ENCODE results near the gene LSM4.

Gene LSM4

DNA sequence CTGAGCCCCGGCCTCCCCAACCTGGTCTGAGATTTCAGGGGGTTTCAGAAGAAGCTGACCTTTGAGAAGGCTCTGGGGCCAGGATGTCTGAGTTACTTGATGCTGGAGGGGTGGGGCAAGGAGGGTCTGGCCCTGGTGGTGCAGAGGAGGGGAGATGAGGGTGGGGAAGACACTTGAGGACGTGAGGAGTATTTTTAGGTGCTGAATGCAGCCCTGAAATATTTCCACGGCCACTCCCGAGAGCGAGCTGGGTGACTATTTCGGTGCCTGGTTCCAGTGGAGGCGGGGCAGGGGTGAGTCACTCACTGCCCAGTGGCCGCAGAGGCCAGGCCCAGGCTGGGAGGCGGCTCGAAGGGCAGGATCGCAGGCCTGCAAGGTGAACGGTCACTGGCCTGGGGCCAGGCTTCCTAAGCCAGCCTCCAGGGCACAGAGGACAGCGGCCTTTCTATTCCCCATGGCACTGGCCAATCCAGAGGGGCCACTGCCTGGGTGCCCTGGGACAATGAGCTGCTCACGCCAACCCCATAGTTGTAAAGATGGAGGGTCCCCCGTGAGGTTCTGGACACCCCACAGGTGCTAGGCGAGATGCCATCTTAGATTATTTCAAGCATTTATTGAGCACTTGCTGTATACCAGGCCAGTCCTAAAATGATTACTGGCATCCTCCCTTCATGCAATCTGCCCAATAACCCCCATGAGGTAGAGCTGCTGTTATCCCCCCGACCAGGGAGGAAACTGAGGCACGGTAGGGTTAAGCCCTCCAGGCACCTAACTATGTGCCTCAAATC lies 21.8 kb downstream of the LSM4 start:
- Mint-ChIP-seq H3K4me1 (ENCODE audit: low read depth) (peaks cover 33% of the 10 kb centered on the region), H3K9me3 (no peaks in the 10 kb centered on the region), H3K4me3 (peak overlapping the region; percentile 50)

DNA sequence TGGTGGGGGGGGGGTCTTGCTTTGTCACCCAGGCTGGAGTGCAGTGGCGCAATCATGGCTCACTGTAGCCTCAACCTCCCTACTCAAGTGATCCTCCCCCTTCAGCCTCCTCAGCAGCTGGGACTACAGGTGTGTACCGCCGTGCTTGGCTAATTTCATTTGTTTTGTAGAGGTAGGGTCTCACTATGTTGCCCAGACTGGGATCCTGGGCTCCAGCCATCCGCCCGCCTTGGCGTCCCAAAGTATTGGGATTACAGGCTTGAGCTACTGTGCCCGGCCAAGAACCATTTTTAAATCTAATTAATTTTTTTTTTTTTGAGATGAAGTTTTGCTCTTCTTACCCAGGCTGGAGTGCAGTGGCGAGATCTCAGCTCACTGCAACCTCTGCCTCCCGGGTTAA lies 23.2 kb downstream of the LSM4 start:
- Mint-ChIP-seq H3K4me1 (ENCODE audit: low read depth) (peaks cover 35% of the 10 kb centered on the region), H3K4me3 (no peak overlapping the region), H3K27me3 (ENCODE audit: low read depth) (no peaks in the 10 kb centered on the region), H3K36me3 (ENCODE audit: low read depth) (peaks cover 31% of the 10 kb centered on the region), H3K27ac (peak overlapping the region; percentile 36), H3K9me3 (no peaks in the 10 kb centered on the region)
- no peak for DNase-seq (ENCODE audit: low spot score)

More for the DNA sequence above, 21.8 kb downstream of the LSM4 start:
- H3K36me3 Mint-ChIP-seq (ENCODE audit: low read depth), result peaks cover 25% of the 10 kb centered on the region
- no peak for DNase-seq (ENCODE audit: low spot score)
- no peak overlapping the region for H3K27ac Mint-ChIP-seq
- H3K27me3 Mint-ChIP-seq (ENCODE audit: low read depth), result no peaks in the 10 kb centered on the region

DNA sequence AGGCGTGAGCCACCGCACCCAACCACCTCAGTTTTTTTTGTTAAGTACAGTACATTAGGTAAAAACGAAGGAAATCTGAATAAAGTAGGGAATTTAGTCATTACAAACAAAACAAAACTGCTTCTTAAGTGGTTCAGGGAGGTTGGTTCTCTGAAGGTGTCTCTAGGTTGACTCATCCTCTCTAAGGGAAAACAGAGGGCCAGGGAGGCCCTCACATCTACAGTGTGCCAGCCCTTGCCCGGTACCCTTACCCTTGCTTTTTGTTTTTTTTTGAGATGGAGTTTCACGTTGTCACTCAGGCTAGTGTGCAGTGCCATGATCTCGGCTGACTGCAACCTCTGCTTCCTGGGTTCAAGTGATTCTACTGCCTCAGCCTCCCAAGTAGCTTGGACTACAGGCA lies 24.3 kb downstream of the LSM4 start:
- peak overlapping the region; percentile 58 for H3K27ac Mint-ChIP-seq
- H3K4me1 Mint-ChIP-seq (ENCODE audit: low read depth), result peaks cover 39% of the 10 kb centered on the region
- no peak overlapping the region for H3K4me3 Mint-ChIP-seq
- H3K36me3 Mint-ChIP-seq (ENCODE audit: low read depth), result peaks cover 31% of the 10 kb centered on the region
- no peaks in the 10 kb centered on the region for H3K9me3 Mint-ChIP-seq
- no peaks in the 10 kb centered on the region for H3K27me3 Mint-ChIP-seq (ENCODE audit: low read depth)
- no peak for DNase-seq (ENCODE audit: low spot score)

DNA sequence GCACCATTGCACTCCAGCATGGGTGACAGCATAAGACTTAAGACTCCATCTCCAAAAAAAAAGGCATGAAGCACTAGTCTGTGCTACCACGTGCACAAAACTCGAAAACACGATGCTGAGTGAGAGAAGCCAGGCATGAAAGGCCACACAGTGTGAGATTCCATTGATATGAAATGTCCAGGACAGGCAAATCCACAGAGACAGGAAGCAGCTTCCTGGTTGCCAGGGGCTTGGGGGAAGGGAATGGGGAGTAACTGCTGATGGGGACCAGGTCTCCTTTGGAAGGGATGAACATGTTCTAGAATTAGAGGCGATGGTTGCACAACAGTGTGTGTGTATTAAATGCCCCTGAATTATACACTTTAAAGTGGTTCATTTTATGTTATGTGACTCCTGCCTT lies 25.6 kb downstream of the LSM4 start:
- Mint-ChIP-seq H3K9me3 (no peaks in the 10 kb centered on the region), H3K27me3 (ENCODE audit: low read depth) (no peaks in the 10 kb centered on the region), H3K4me3 (no peak overlapping the region), H3K4me1 (ENCODE audit: low read depth) (peaks cover 41% of the 10 kb centered on the region), H3K36me3 (ENCODE audit: low read depth) (peaks cover 28% of the 10 kb centered on the region), H3K27ac (peak overlapping the region; percentile 54)
- no peak for DNase-seq (ENCODE audit: low spot score)

DNA sequence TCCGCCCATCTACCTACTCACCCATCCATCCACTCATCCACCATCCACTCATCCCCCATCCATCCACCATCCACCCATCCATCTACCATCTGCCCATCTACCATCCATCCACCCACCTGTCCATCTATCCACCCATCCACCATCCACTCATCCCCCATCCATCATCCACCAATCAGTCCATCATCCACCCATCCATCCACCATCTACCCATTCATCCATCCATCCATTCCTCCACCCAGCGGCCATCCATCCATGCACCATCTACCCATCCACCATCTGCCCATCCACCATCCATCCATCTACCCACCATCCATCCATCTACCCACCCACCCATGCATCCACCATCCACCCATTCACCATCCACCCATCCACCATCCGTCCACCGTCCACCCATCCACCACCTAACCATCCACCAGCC lies 27.8 kb downstream of the LSM4 start:
- H3K27me3 Mint-ChIP-seq (ENCODE audit: low read depth), result no peaks in the 10 kb centered on the region
- no peak for DNase-seq (ENCODE audit: low spot score)
- H3K9me3 Mint-ChIP-seq, result no peaks in the 10 kb centered on the region
- H3K36me3 Mint-ChIP-seq (ENCODE audit: low read depth), result peaks cover 30% of the 10 kb centered on the region
- H3K27ac Mint-ChIP-seq, result peak overlapping the region; percentile 94
- H3K4me1 Mint-ChIP-seq (ENCODE audit: low read depth), result peaks cover 48% of the 10 kb centered on the region
- H3K4me3 Mint-ChIP-seq, result peak overlapping the region; percentile 94

DNA sequence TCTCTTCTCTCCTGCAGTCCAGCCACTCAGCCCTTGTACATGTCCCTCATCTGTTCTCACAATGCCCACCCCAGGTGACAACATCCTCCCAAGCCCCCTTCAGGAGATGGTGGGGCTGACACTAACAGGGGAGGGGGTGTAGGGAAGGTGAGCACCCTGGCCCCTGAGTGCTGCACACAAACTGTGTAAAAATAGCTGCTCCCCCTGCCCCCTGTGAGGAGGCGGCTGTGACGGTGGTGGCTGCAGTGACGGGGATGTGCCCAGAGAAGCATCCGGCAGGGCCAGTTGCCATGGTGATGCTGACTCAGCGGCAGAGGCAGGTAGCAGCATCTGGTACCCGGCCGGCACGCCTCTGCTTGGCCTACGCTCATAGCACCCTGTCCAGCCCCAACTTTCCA lies 28.4 kb downstream of the LSM4 start:
- H3K27me3 Mint-ChIP-seq (ENCODE audit: low read depth), result no peaks in the 10 kb centered on the region
- peaks cover 30% of the 10 kb centered on the region for H3K36me3 Mint-ChIP-seq (ENCODE audit: low read depth)
- peaks cover 52% of the 10 kb centered on the region for H3K4me1 Mint-ChIP-seq (ENCODE audit: low read depth)
- no peaks in the 10 kb centered on the region for H3K9me3 Mint-ChIP-seq
- DNase-seq (ENCODE audit: low spot score), result peak; percentile 90
- H3K4me3 Mint-ChIP-seq, result peak overlapping the region; percentile 94
- peak overlapping the region; percentile 94 for H3K27ac Mint-ChIP-seq

DNA sequence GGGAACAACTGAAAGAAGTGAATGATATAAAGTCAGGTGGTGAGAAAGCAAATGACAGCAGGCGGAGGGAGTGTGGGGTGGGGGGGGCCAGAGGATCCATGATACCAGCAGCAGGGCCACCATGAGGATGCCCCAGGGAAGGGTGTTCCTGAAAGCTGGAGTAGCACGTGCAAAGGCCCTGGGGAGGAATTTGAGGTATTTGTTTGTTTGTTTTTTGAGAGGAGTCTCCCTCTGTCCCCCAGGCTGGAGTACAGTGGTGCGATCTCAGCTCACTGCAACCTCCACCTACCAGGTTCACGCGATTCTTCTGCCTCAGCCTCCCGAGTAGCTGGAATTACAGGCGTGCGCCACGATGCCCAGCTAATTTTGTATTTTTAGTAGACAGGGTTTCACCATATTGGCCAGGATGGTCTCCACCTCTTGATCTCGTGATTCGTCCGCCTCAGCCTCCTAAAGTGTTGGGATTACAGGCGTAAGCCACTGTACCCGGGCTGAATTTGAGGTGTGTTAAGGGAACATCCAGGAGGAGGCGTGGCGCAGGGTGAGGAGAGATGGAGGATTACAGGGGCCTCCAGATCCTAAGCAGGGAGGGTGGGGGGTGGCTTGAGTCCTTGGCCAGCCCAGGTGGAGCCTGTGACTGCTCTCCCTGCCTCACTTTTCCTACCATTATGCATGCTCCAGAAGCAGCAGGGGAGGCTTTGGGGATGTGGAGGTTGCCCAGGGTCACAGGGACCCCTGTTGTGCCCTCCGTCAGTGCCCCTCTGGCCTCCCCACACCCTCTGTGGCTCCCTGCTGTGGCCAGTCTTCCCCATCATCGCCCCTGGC lies 29.0 kb downstream of the LSM4 start:
- Mint-ChIP-seq H3K27ac (peak overlapping the region; percentile 94), H3K4me1 (ENCODE audit: low read depth) (peaks cover 50% of the 10 kb centered on the region), H3K4me3 (peak overlapping the region; percentile 94), H3K27me3 (ENCODE audit: low read depth) (no peaks in the 10 kb centered on the region), H3K36me3 (ENCODE audit: low read depth) (peaks cover 26% of the 10 kb centered on the region), H3K9me3 (no peaks in the 10 kb centered on the region)
- DNase-seq (ENCODE audit: low spot score), result no peak

DNA sequence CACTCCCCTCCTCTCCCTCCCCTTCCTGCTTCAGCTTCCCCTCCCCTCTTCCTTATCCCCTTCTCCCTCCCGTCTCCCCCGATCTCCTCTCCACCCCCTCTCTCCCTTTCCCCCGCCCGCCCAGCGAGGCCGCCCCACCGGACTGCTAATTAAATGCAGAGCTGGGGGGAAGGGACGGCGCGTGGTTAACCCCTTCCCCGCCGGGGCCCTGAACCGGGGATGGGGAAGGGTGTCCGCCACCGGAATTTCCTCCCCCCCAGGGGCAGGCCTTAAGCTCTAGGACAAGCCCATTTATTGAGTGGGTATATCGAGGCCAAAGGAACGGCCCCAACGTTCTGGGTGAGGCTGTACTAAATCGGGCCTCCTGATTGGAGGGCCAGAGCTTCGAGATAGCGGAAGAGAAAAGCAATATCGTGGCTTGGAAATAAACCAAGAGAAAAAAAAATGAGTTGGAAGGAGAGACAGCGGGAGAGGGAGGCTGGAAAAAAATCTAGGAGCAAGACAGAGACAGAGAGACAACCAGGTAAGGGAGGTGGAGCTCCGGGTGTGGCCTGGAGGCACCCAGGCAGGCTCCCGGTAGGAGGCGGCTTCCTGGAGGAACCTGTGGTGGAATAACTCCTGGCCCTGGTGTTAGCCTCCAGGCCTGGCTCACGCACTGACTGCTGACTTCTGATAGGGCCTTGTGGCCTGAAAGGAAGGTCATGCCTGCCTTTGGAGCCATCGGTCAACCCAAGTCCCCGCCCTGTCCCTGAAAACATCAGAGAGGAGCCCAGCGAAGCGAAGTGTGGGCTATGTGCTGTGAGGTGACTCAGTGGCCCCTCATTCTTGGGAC lies 29.9 kb downstream of the LSM4 start:
- DNase-seq (ENCODE audit: low spot score), result peak; percentile 81
- Mint-ChIP-seq H3K4me3 (peak overlapping the region; percentile 94), H3K4me1 (ENCODE audit: low read depth) (peaks cover 51% of the 10 kb centered on the region), H3K27ac (peak overlapping the region; percentile 94), H3K27me3 (ENCODE audit: low read depth) (no peaks in the 10 kb centered on the region), H3K9me3 (no peaks in the 10 kb centered on the region), H3K36me3 (ENCODE audit: low read depth) (peaks cover 24% of the 10 kb centered on the region)

DNA sequence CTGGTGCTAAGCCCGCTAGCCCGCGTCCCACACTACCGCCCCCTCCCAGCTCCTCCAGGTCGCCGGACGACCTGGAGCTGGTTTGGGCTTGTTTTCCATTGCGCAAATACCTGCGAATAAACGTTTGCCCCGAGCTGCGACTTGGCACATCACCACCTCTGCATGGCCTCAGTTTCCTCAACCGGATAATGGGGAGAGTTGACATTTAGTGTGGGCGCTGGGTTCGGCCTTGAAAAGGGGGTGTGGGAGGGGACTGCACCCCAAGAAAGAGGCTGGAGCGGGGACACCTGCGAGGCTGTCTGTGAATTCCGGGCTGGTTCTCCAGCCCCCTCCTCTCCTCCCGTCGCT lies 30.4 kb downstream of the LSM4 start:
- peaks cover 24% of the 10 kb centered on the region for H3K36me3 Mint-ChIP-seq (ENCODE audit: low read depth)
- peaks cover 51% of the 10 kb centered on the region for H3K4me1 Mint-ChIP-seq (ENCODE audit: low read depth)
- peak overlapping the region; percentile 94 for H3K4me3 Mint-ChIP-seq
- H3K27ac Mint-ChIP-seq, result peak overlapping the region; percentile 94
- no peaks in the 10 kb centered on the region for H3K9me3 Mint-ChIP-seq
- H3K27me3 Mint-ChIP-seq (ENCODE audit: low read depth), result no peaks in the 10 kb centered on the region
- DNase-seq (ENCODE audit: low spot score), result peak; percentile 77

DNA sequence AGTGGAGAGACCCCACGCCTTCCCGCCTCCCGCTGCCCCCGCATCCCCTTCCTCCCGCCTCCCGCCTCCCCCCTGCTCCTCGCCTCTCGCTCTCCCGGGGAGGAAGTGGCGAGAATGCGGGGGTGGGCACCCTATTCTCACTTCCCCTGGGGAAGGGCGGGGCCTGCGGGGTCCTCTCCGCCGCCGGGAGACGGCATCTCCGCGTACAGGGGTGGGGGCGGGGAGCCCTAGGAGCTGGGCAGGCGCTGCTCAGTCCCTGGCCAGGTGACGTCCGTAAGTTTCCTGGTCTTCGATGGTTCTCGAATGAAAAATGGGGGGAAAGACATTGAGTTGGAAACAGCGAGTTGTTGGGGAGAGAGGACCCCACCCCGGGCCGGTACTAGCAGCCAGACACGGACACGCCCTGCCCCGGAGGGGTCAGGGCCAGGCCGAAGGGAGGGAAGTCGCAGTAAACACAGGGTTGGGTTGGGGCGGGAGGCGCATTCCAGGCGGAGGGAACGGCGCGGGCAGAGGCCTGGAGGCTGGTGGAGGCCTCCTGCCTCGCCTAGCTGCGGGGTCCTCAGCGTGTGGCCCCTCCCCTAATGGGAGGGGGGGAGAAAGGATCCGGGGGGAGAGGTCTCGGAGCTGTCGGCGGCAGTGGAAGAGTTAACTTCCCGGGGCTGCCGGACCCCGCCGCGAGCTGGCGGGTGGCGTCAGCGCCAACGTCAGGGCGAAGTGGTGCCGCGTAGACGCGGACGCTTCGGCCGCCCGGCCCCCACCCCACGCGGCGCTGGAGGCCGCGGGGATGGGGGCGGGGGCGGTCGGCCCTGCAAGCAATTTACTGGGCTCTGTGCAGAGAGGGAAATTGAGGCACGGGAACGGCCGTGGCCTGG lies 31.1 kb downstream of the LSM4 start:
- Mint-ChIP-seq H3K4me3 (peak overlapping the region; percentile 94), H3K27me3 (ENCODE audit: low read depth) (no peaks in the 10 kb centered on the region), H3K36me3 (ENCODE audit: low read depth) (peaks cover 22% of the 10 kb centered on the region), H3K4me1 (ENCODE audit: low read depth) (peaks cover 52% of the 10 kb centered on the region), H3K9me3 (no peaks in the 10 kb centered on the region), H3K27ac (peak overlapping the region; percentile 94)
- peak; percentile 93 for DNase-seq (ENCODE audit: low spot score)

DNA sequence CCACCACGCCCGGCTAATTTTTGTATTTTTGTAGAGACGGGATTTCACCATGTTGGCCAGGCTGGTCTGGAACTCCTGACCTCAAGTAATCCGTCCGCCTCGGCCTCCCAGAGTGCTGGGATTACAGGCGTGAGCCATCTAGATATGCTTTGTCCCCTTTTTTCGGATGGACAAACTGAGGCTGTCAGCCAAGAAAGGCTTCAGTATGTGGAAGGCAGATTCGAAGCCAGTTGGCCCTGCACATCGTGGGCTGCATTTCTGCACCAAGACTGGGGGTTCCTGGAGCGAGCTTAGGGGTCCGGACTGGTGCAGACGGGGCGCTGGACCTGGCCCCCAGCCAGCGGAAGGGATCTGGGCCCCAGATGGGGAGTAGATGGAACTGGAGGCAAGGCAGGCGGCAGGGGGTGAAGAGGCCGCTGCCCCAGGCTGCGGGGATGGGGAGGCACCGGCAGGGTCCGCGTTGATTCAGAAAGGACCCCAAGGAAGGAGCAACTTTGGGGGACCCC lies 31.8 kb downstream of the LSM4 start:
- H3K27me3 Mint-ChIP-seq (ENCODE audit: low read depth), result no peaks in the 10 kb centered on the region
- peaks cover 55% of the 10 kb centered on the region for H3K4me1 Mint-ChIP-seq (ENCODE audit: low read depth)
- peaks cover 20% of the 10 kb centered on the region for H3K36me3 Mint-ChIP-seq (ENCODE audit: low read depth)
- H3K4me3 Mint-ChIP-seq, result peak overlapping the region; percentile 94
- no peaks in the 10 kb centered on the region for H3K9me3 Mint-ChIP-seq
- DNase-seq (ENCODE audit: low spot score), result peak; percentile 41
- H3K27ac Mint-ChIP-seq, result peak overlapping the region; percentile 94

DNA sequence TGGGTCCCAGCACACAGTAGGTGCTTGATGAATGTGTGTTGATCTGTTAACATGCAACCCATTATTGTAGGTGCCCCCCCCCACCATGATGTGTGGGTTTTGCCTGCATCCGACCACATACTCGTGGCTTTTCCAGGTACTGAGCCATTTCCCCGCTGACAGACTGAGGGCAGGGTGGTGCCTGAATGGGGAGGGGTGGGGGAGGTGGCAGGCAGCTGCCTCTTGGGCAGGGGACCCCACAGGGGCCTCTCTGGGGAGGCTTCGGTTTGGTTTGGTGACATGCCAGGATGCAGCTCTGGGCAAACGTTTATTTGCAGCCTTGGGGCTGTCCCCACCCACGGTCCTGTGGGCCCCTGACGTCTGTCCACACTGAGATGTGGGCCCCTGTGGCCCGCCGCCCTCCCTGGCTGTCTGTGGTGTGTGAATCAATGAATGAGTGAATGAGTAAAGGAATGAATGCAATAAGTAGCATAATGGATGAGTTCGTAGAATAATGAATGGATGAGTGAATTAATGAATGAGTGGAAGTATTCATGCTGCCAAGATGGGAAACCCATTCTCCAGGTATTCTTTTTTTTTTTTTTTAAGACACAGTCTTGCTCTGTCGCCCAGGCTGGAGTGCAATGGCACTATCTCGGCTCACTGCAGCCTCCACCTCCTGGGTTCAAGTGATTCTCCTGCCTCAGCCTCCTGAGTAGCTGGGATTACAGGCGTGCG lies 32.4 kb downstream of the LSM4 start:
- peak overlapping the region; percentile 94 for H3K4me3 Mint-ChIP-seq
- DNase-seq (ENCODE audit: low spot score), result peak; percentile 98
- H3K4me1 Mint-ChIP-seq (ENCODE audit: low read depth), result peaks cover 55% of the 10 kb centered on the region
- no peaks in the 10 kb centered on the region for H3K27me3 Mint-ChIP-seq (ENCODE audit: low read depth)
- no peaks in the 10 kb centered on the region for H3K9me3 Mint-ChIP-seq
- H3K27ac Mint-ChIP-seq, result peak overlapping the region; percentile 94
- H3K36me3 Mint-ChIP-seq (ENCODE audit: low read depth), result peaks cover 15% of the 10 kb centered on the region
